Right lung (tissue), 5 donors: ENCODE results near the gene IQGAP1. TPM values are rescaled to one million over a fixed set of nuclear protein-coding genes. Genes with fewer than 3 reads are reported as not detected.
"Not testable (repeated sequence)": the region's sequence is repeated elsewhere in the genome, so short reads cannot be mapped to it uniquely, and the experiment has no call there.

Experiments used
- DNase-seq, 2 donors: peaks; one replicate each; pipeline ENCODE4 v3.0.0-alpha.2; 2013
- polyA plus RNA-seq, 5 donors: library from polyadenylated mRNA; unstranded; fragments of 120-200 nt; gene quantifications; one replicate each; pipeline versions ENCODE4 v1.2.1 to v1.2.3, GENCODE V29; 2013; ENCODE audit warnings: inconsistent platforms in 1 of 5, low replicate concordance in 1 of 5; ENCODE audit not compliant: insufficient read length in 5 of 5, insufficient read depth in 1 of 5

Gene IQGAP1
- polyA plus RNA-seq, 5 donors, result 172 to 244 (median 224) TPM

- DNase-seq, result not testable (repeated sequence)
Measured at GRCh38 chr15:90409587-90409986, 21.5 kb downstream of the IQGAP1 start.

DNA sequence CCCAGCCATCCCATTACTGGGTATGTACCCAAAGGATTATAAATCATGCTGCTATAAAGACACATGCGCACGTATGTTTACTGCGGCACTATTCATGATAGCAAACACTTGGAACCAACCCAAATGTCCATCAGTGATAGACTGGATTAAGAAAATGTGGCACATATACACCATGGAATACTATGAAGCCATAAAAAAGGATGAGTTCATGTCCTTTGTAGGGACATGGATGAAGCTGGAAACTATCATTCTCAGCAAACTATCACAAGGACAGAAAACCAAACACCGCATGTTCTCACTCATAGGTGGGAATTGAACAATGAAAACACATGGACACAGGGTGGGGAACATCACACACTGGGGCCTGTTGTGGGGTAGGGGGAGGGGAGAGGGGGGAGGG, 22.3 kb downstream of the IQGAP1 start:
- DNase-seq, result not testable (repeated sequence)

DNA sequence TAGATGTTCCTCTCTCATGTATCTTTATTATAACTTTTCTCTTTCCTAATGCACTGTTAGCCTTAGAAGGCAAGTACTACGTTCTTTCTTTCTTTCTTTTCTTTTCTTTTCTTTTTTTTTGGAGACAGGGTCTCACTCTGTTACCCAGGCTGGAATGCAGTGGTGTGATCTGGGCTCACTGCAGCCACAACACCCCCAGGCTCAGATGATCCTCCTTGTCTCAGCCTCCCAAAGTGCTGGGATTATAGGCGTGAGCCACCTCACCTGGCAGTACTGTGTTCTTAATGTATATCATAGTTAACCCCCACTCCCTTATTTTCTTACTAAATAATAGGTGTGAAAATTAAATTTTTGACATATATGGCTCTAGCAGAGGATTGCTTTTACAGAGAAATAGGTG, 23.1 kb downstream of the IQGAP1 start:
- no peak for DNase-seq

DNA sequence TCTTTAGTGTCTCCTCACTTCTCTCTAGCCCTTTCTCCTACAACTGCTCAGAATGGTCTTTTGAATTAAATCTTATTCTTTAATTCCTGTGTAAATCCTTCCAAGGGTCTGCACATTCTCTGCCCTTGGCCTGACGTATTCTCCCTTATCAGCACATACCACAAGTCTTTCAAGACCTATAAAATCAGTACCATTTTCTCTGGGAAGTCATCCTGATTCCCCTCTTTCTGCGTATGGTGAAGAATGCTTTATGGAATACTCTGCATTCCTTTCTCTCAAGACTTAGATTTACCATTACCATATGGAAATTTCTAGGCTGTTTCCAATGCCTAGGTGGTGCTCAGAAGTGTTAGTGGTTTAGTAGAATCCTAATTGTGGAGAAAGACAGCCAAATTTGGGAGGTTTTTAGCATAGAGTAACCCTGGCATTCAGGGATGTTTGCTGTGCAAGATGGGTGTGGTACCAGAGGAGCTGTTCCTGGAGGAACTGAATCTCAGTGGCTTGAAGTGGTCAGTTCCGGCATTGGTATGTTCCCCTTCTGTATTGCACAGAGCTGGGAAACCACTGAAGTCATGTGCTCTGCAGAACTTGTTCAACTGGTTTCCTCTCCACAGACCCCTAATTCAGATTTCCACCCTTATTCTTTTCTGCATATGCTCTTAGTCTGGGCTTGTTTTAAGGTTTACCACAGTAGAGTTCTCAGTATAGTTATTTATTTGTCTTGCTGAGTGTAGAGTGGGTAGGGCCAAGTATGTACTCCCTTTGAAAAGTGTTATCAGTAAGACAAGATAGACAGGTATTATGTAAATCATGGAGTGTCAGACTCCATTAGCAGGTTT, 24.5 kb downstream of the IQGAP1 start:
- peak; percentile 63 to 66 for DNase-seq

DNA sequence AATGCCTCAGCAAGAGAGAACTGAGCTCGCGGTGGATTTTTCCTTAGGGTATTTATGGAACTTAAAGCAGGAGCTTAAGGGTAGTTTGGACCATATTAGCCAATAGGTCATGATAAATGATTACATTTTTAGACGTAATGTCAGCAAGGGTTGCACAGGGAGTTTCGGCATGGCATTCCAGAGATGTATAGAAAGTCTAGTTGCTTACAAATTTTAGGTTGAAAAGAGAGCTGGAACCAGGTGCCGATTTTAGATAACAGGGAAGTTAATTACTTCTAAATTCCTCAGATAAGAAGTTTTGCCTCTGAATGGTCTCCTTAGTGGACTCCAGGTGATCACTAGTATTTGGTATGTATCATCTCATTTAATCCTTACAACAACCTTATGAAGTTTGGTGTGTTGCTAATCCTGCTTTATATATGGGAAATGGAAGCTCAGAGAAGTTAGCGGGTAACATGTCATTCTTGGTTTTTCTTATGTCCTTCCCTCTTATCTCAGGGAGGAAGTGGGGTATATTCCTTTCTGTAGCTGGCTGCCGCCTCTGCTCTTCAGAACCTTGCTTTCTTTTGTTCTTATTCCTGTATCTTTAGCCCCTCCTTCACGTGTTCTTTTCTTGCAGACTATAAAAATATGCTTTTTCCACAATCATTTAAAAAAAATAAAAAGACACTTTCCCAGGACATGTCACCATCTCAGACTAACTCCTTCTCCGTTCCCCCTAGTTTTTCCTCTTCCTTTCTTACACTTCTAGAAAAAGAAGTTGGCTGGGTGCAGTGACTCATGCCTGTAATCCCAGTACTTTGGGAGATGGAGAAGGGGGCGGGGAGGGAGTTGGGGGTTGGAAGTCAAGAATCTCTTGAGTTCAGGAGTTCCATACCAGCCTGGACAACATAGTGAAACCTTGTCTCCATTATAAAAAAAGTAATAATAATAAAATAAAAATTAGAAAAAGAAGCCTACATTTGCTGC, 25.7 kb downstream of the IQGAP1 start:
- no peak for DNase-seq

DNA sequence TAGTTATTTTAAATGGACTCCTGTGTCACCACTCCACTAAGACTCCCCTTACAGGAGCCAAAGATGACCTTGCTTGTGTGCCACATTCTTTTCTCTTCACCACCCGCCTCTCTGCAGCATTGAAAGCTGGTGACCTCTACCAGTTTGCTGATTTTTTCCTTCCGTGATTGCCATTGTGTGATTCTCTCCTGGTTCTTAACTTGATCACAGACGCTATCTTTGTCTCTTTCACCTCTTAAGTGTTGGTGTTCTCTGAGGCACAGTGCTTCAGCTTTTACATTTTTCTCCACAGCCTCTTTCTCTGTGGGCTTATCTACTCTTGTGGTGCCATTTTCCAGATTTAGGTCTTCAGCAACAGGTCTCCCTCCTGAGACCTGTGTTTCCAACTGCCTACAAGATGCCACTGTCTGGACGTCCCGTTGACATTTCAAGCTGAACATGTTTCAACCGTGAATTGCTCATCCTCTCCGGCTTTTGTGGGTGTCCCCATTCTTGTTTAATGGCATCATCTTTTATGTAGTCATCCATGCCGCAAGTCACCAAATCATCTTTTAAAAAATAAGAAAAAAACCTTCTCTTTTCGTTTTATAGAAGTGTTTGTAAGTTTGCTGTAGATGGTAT, 26.5 kb downstream of the IQGAP1 start:
- no peak for DNase-seq

- not testable (repeated sequence) for DNase-seq
Measured at GRCh38 chr15:90416052-90416451, 28.0 kb downstream of the IQGAP1 start.

DNA sequence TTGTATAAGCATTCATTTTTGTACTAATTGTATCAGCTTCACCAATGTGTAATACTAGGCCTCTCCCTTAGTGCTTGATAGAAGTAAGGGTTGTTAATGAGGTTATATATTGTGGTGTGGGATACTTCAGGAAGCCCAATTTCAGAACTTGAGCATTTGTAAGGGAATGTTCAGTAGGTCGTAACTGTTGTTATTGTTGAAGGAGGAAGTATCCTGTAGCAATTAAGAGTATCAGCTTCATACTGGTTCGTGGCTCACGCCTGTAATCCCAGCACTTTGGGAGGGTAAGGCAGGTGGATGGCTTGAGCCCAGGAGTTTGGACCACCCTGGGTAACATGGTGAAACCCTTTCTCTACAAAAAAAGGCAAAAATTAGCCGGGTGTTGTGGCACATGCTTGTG, 30.6 kb downstream of the IQGAP1 start:
- no peak for DNase-seq

DNA sequence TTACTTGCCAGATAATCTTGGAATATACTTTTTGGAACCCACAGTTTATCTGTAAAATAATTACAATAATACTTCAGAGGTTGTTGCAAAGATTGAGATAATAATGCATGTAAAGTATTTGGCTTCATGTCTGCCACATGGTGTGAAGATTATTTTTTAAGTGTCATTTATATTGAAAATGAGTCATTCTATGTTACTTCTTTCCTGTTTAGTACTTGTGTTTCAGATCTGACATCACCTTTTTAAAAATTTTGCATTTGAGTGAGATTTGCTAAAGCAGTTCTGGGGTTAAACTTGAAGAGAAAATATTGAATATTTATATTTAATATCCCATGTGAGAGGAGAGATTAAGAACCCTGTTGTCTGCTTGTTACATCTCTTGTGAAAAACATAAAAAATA, 31.2 kb downstream of the IQGAP1 start:
- DNase-seq, result no peak

- DNase-seq, result no peak
Measured at GRCh38 chr15:90419738-90420406, 31.8 kb downstream of the IQGAP1 start.

DNA sequence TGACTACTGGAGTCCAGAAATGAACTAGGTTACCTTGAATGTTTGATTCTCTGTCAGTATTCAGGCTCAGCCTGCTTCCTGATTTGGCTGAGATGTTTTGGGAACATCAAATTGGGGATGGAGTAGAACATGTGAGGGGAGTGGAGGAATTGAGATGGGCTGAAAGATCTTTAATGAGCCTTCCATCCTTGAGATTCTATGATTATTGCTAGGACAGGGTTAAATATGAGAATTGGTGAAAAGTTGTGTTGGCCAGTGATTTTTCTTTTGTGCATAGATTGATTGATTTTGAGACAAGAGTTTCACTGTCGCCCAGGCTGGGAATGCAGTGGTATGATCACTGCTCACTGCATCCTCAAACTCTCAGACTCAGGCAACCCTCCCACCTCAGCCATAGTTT, 32.4 kb downstream of the IQGAP1 start:
- no peak for DNase-seq

- no peak for DNase-seq
Measured at GRCh38 chr15:90421527-90421926, 33.5 kb downstream of the IQGAP1 start.

GRCh38 chr15:90422043-90422442, 34.0 kb downstream of the IQGAP1 start:
- no peak for DNase-seq

DNA sequence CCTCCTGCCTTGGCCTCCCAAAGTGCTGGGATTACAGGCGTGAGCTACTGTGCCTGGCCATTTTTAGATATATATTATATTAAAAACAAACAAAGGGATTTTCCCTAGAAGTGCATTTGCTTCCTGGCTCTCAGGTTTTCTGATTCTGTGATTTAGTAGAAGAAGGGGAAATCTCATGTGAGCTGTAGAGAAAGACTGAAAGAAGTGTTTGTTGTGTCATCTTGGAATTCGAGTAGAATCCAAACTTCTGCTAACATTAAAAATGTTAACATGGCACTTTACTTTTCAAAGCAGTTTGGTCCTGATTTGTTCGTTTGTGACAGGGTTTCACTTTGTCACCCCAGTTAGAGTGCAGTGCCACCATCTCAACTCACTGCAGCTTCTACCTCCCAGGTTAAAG, 34.9 kb downstream of the IQGAP1 start:
- DNase-seq, result no peak

DNA sequence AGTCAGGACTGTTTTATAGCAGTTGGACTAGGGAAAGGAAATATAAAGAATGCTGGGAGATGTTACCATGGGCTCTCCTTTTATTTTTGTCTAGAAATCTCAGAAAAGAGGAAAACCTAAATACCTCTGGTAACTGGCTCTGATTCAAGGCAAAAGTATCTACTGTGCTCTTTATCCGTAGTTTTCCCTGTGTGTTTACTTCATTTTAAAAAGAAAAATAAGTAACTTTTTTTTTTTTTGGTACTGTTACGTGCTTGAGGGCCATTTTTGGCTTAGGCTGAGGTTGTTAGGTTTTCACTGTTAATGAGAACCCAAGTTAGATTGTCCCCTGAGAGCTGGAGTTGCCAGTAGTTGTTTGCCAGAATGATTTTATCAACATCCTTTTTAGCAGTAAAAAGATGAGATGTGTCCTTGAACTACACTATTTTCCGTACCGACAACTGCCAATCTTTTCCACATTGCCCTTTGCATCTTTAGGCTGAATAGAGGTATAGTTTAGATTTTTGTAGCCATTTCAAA, 35.8 kb downstream of the IQGAP1 start:
- no peak for DNase-seq

- no peak for DNase-seq
Measured at GRCh38 chr15:90425726-90426346, 37.8 kb downstream of the IQGAP1 start.

- no peak for DNase-seq
Measured at GRCh38 chr15:90427185-90427584, 39.1 kb downstream of the IQGAP1 start.

GRCh38 chr15:90432253-90432652, 44.2 kb downstream of the IQGAP1 start:
- DNase-seq, result no peak

DNA sequence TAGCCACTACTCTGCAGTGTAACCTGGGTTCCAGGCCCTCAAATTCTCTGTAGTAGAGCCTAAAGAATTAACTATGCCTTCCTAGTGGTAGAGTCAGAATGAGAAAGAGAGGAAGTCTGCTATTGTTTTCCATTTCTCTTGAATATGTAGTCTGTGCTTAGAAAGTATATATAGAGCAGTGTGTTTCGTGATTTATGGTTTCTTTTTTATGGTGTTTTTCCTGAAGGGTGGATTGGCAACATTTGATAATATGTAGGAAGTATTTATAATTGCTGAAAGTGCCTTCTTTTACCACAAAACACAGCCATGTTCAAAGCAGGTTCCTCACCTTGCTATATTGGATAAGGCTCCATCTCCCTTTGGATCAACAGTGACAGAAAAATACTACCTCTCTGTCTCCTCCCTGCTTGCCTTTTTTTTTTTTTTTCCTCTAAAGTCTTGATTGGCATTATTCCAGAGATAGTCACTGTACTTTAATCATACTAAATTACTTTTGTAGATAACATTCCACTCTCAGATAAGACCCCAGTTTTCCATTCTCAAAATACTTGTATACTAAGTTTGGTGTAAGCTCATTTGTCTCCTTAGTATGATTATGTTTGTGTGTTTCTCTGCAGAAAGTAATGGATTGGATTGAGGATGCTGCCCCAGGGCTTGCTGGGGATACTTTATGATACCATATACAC, 47.8 kb downstream of the IQGAP1 start:
- no peak for DNase-seq

- DNase-seq, result no peak
Measured at GRCh38 chr15:90436952-90437351, 48.9 kb downstream of the IQGAP1 start.
